ENCODE measurements around the gene AGBL1.

DNA sequence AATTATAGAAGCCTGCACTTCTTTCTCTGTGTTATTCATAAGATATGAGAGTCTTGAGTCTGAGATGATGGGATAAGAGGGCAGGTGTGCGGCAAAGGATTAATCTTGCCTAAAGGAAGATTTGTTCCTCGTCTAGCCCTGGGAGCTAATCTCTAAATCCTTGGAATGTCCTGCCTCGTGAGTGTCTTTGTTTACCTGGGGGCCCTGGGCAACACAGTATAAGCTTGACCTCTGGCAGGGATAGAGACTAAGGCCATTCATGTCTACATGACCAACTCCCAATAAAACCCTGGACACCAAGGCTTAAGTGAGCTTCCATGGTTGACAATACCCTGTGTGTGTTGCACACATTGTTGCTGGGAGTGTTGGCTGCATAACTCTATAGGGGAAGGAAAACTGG, 3.2 kb upstream of the AGBL1 start:
- TF ChIP-seq, protein P1, sequence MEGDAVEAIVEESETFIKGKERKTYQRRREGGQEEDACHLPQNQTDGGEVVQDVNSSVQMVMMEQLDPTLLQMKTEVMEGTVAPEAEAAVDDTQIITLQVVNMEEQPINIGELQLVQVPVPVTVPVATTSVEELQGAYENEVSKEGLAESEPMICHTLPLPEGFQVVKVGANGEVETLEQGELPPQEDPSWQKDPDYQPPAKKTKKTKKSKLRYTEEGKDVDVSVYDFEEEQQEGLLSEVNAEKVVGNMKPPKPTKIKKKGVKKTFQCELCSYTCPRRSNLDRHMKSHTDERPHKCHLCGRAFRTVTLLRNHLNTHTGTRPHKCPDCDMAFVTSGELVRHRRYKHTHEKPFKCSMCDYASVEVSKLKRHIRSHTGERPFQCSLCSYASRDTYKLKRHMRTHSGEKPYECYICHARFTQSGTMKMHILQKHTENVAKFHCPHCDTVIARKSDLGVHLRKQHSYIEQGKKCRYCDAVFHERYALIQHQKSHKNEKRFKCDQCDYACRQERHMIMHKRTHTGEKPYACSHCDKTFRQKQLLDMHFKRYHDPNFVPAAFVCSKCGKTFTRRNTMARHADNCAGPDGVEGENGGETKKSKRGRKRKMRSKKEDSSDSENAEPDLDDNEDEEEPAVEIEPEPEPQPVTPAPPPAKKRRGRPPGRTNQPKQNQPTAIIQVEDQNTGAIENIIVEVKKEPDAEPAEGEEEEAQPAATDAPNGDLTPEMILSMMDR (IDR thresholded peaks at IDR 0.05; ENCODE audit: insufficient read depth, low read length): no peak
- TF ChIP-seq, protein P2, sequence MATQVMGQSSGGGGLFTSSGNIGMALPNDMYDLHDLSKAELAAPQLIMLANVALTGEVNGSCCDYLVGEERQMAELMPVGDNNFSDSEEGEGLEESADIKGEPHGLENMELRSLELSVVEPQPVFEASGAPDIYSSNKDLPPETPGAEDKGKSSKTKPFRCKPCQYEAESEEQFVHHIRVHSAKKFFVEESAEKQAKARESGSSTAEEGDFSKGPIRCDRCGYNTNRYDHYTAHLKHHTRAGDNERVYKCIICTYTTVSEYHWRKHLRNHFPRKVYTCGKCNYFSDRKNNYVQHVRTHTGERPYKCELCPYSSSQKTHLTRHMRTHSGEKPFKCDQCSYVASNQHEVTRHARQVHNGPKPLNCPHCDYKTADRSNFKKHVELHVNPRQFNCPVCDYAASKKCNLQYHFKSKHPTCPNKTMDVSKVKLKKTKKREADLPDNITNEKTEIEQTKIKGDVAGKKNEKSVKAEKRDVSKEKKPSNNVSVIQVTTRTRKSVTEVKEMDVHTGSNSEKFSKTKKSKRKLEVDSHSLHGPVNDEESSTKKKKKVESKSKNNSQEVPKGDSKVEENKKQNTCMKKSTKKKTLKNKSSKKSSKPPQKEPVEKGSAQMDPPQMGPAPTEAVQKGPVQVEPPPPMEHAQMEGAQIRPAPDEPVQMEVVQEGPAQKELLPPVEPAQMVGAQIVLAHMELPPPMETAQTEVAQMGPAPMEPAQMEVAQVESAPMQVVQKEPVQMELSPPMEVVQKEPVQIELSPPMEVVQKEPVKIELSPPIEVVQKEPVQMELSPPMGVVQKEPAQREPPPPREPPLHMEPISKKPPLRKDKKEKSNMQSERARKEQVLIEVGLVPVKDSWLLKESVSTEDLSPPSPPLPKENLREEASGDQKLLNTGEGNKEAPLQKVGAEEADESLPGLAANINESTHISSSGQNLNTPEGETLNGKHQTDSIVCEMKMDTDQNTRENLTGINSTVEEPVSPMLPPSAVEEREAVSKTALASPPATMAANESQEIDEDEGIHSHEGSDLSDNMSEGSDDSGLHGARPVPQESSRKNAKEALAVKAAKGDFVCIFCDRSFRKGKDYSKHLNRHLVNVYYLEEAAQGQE (IDR thresholded peaks at IDR 0.05; ENCODE audit: insufficient replicate concordance, low read depth): no peak
- no peak for TF ChIP-seq POLR2AphosphoS5 (IDR thresholded peaks at IDR 0.05; ENCODE audit: low read depth)
- TF ChIP-seq GABPA (IDR thresholded peaks at IDR 0.05; ENCODE audit: low read depth): no peak

Data from HL-60 (cell line).